ENCODE measurements around the gene CHD9.

CHD9 gene

GRCh38 chr16:53211253-53211652, 156.5 kb downstream of the CHD9 start:
- no peaks in the 10 kb centered on the region for H3K27me3 ChIP-seq
- H3K4me3 ChIP-seq: peak overlapping the region; percentile 55 to 72 (median 67); a peak in 19 of 20 replicates
- peak overlapping the region; percentile 19 to 96 (median 91); a peak in 20 of 22 replicates for H3K27ac ChIP-seq
- peaks cover 17 to 69% (median 51%) of the 10 kb centered on the region in 10 experiments for H3K4me1 ChIP-seq
- TF ChIP-seq Cebpa-rat (IDR thresholded peaks at IDR 0.05): no peak
- H3K4me2 ChIP-seq: peak overlapping the region in 10 of 11 experiments; percentile 72 to 99 (median 92); a peak in 17 of 22 replicates
- H3K9me3 ChIP-seq (replicated peaks in 1 of 11): peaks cover 0 to 8% (median 0%) of the 10 kb centered on the region in 11 experiments; a peak in 3 of 22 replicates
- peak overlapping the region; percentile 56 to 91 (median 85); a peak in 15 of 22 replicates for H3K9ac ChIP-seq
- peaks cover 0 to 50% (median 29%) of the 10 kb centered on the region in 11 experiments; a peak in 15 of 22 replicates for H3K36me3 ChIP-seq
- H4K20me1 ChIP-seq: peaks cover 0 to 31% (median 6%) of the 10 kb centered on the region in 11 experiments; a peak in 7 of 22 replicates

GRCh38 chr16:53212893-53213223, 158.1 kb downstream of the CHD9 start:
- H3K9me3 ChIP-seq (replicated peaks in 1 of 11): peaks cover 0 to 8% (median 0%) of the 10 kb centered on the region in 11 experiments; a peak in 4 of 22 replicates
- H3K36me3 ChIP-seq: peaks cover 0 to 66% (median 34%) of the 10 kb centered on the region in 11 experiments; a peak in 16 of 22 replicates
- H3K4me2 ChIP-seq: peak overlapping the region; percentile 58 to 99 (median 92)
- peaks cover 0 to 45% (median 6%) of the 10 kb centered on the region in 11 experiments; a peak in 7 of 22 replicates for H4K20me1 ChIP-seq
- peaks cover 21 to 79% (median 52%) of the 10 kb centered on the region in 10 experiments for H3K4me1 ChIP-seq
- no peaks in the 10 kb centered on the region for H3K27me3 ChIP-seq
- peak overlapping the region in 4 of 10 experiments; percentile 13 to 31 (median 16); a peak in 4 of 20 replicates for H3K4me3 ChIP-seq
- peak overlapping the region in 1 of 11 experiments; percentile 37; a peak in 2 of 22 replicates for H3K9ac ChIP-seq
- TF ChIP-seq Cebpa-rat (IDR thresholded peaks at IDR 0.05): no peak
- no peak overlapping the region; a peak in 1 of 22 replicates for H3K27ac ChIP-seq

GRCh38 chr16:53213542-53213941, 158.8 kb downstream of the CHD9 start:
- peaks cover 0 to 52% (median 6%) of the 10 kb centered on the region in 11 experiments; a peak in 7 of 22 replicates for H4K20me1 ChIP-seq
- peak overlapping the region in 1 of 10 experiments; percentile 31; a peak in 2 of 20 replicates for H3K4me3 ChIP-seq
- H3K9ac ChIP-seq: no peak overlapping the region
- peaks cover 0 to 72% (median 34%) of the 10 kb centered on the region in 11 experiments; a peak in 16 of 22 replicates for H3K36me3 ChIP-seq
- H3K4me2 ChIP-seq: peak overlapping the region in 9 of 11 experiments; percentile 66 to 99 (median 92); a peak in 15 of 22 replicates
- H3K4me1 ChIP-seq: peaks cover 22 to 86% (median 58%) of the 10 kb centered on the region in 10 experiments
- no peak overlapping the region for H3K27ac ChIP-seq
- H3K9me3 ChIP-seq (replicated peaks in 1 of 11): peaks cover 0 to 8% (median 0%) of the 10 kb centered on the region in 11 experiments; a peak in 4 of 22 replicates
- no peaks in the 10 kb centered on the region for H3K27me3 ChIP-seq
- no peak for TF ChIP-seq Cebpa-rat (IDR thresholded peaks at IDR 0.05)

- H3K9ac ChIP-seq: no peak overlapping the region
- H3K4me1 ChIP-seq: peaks cover 54 to 91% (median 82%) of the 10 kb centered on the region in 10 experiments
- no peak for TF ChIP-seq Cebpa-rat (IDR thresholded peaks at IDR 0.05)
- peaks cover 0 to 69% (median 36%) of the 10 kb centered on the region in 11 experiments; a peak in 16 of 22 replicates for H3K36me3 ChIP-seq
- peak overlapping the region; percentile 13 to 99 (median 51); a peak in 19 of 22 replicates for H3K4me2 ChIP-seq
- peaks cover 0 to 8% (median 0%) of the 10 kb centered on the region in 11 experiments; a peak in 4 of 22 replicates for H3K9me3 ChIP-seq (replicated peaks in 1 of 11)
- peak overlapping the region in 7 of 11 experiments; percentile 20 to 61 (median 35); a peak in 9 of 22 replicates for H3K27ac ChIP-seq
- H4K20me1 ChIP-seq: peaks cover 0 to 85% (median 9%) of the 10 kb centered on the region in 11 experiments; a peak in 11 of 22 replicates
- H3K4me3 ChIP-seq: no peak overlapping the region; a peak in 1 of 20 replicates
- no peaks in the 10 kb centered on the region for H3K27me3 ChIP-seq
Measured at GRCh38 chr16:53216798-53217197, 162.0 kb downstream of the CHD9 start.

GRCh38 chr16:53219371-53219770, 164.6 kb downstream of the CHD9 start:
- H3K4me3 ChIP-seq: peak overlapping the region in 3 of 10 experiments; percentile 1 to 32 (median 11); a peak in 3 of 20 replicates
- H3K4me2 ChIP-seq: peak overlapping the region; percentile 66 to 99 (median 83)
- H3K36me3 ChIP-seq: peaks cover 23 to 69% (median 47%) of the 10 kb centered on the region in 11 experiments; a peak in 21 of 22 replicates
- H3K27me3 ChIP-seq: no peaks in the 10 kb centered on the region
- peaks cover 0 to 8% (median 0%) of the 10 kb centered on the region in 11 experiments; a peak in 4 of 22 replicates for H3K9me3 ChIP-seq (replicated peaks in 1 of 11)
- peak overlapping the region in 10 of 11 experiments; percentile 66 to 84 (median 82); a peak in 21 of 22 replicates for H3K27ac ChIP-seq
- H4K20me1 ChIP-seq: peaks cover 0 to 96% (median 9%) of the 10 kb centered on the region in 11 experiments; a peak in 10 of 22 replicates
- no peak for TF ChIP-seq Cebpa-rat (IDR thresholded peaks at IDR 0.05)
- peaks cover 54 to 91% (median 76%) of the 10 kb centered on the region in 10 experiments for H3K4me1 ChIP-seq
- peak overlapping the region; percentile 22 to 71 (median 64) for H3K9ac ChIP-seq

GRCh38 chr16:53219795-53220454, 165.1 kb downstream of the CHD9 start:
- Histone ChIP-seq H3K9ac (peak overlapping the region; percentile 45 to 71 (median 64); a peak in 19 of 22 replicates), H4K20me1 (peaks cover 0 to 99% (median 9%) of the 10 kb centered on the region in 11 experiments; a peak in 10 of 22 replicates), H3K9me3 (replicated peaks in 1 of 11) (peaks cover 0 to 7% (median 0%) of the 10 kb centered on the region in 11 experiments; a peak in 4 of 22 replicates), H3K36me3 (peaks cover 26 to 69% (median 44%) of the 10 kb centered on the region in 11 experiments; a peak in 21 of 22 replicates), H3K4me2 (peak overlapping the region; percentile 66 to 99 (median 83)), H3K4me1 (peaks cover 58 to 94% (median 78%) of the 10 kb centered on the region in 10 experiments), H3K4me3 (peak overlapping the region; percentile 6 to 37 (median 17); a peak in 9 of 20 replicates), H3K27ac (peak overlapping the region; percentile 46 to 84 (median 81); a peak in 21 of 22 replicates), H3K27me3 (no peaks in the 10 kb centered on the region)
- no peak for TF ChIP-seq Cebpa-rat (IDR thresholded peaks at IDR 0.05)

- peak overlapping the region; percentile 66 to 99 (median 83) for H3K4me2 ChIP-seq
- peak overlapping the region in 9 of 10 experiments; percentile 6 to 37 (median 20); a peak in 9 of 20 replicates for H3K4me3 ChIP-seq
- TF ChIP-seq Cebpa-rat (IDR thresholded peaks at IDR 0.05): no peak
- peaks cover 60 to 93% (median 76%) of the 10 kb centered on the region in 10 experiments for H3K4me1 ChIP-seq
- H4K20me1 ChIP-seq: peaks cover 0 to 99% (median 9%) of the 10 kb centered on the region in 11 experiments; a peak in 9 of 22 replicates
- H3K27me3 ChIP-seq: no peaks in the 10 kb centered on the region
- H3K9ac ChIP-seq: peak overlapping the region; percentile 36 to 71 (median 64); a peak in 19 of 22 replicates
- H3K27ac ChIP-seq: peak overlapping the region in 10 of 11 experiments; percentile 66 to 84 (median 82); a peak in 21 of 22 replicates
- peaks cover 26 to 66% (median 38%) of the 10 kb centered on the region in 11 experiments; a peak in 21 of 22 replicates for H3K36me3 ChIP-seq
- peaks cover 0 to 7% (median 0%) of the 10 kb centered on the region in 11 experiments; a peak in 1 of 22 replicates for H3K9me3 ChIP-seq (replicated peaks in 1 of 11)
Measured at GRCh38 chr16:53220585-53220984, 165.8 kb downstream of the CHD9 start.

- peaks cover 30 to 51% (median 37%) of the 10 kb centered on the region in 10 experiments for H3K4me1 ChIP-seq
- H3K9me3 ChIP-seq (replicated peaks in 1 of 11): no peaks in the 10 kb centered on the region
- no peaks in the 10 kb centered on the region for H3K27me3 ChIP-seq
- TF ChIP-seq Cebpa-rat (IDR thresholded peaks at IDR 0.05): peak in 4 of 11 experiments; percentile 12 to 57 (median 44); a peak in 4 of 22 replicates
- peak overlapping the region in 9 of 11 experiments; percentile 31 to 72 (median 63); a peak in 19 of 22 replicates for H3K27ac ChIP-seq
- no peak overlapping the region for H3K4me3 ChIP-seq
- H4K20me1 ChIP-seq: peaks cover 0 to 55% (median 6%) of the 10 kb centered on the region in 11 experiments; a peak in 9 of 22 replicates
- H3K9ac ChIP-seq: 0 out of 22 replicates have a peak overlapping the region, but pooled peaks of 3 of the 11 experiments have one; percentile 12 to 18 (median 15)
- peaks cover 61 to 80% (median 67%) of the 10 kb centered on the region in 11 experiments for H3K36me3 ChIP-seq
- H3K4me2 ChIP-seq: peak overlapping the region; percentile 21 to 70 (median 37); a peak in 21 of 22 replicates
Measured at GRCh38 chr16:53224951-53225533, 170.3 kb downstream of the CHD9 start.
